LNCaP clone FGC (cell line): ENCODE data around the gene S100P.
"Not testable (repeated sequence)": the region's sequence is repeated elsewhere in the genome, so short reads cannot be mapped to it uniquely, and the experiment has no call there.

Source experiments
- DNase-seq: peaks from one replicate; pipeline ENCODE4 v3.0.0-alpha.2; 2011; ENCODE audit warnings: low read depth
- H3K4me3 ChIP-seq: 2 replicates; pipeline ENCODE4 v1.5.1; 2011; ENCODE audit warnings: mild to moderate bottlenecking, low read depth, low read length, control low read depth
- CTCF ChIP-seq: IDR thresholded peaks from 2 replicates; pipeline ENCODE4 v1.5.1; 2012; ENCODE audit warnings: mild to moderate bottlenecking; ENCODE audit not compliant: control insufficient read depth, insufficient read depth; ENCODE audit errors: extremely low read depth

S100P gene

GRCh38 chr4:6693231-6694176, at the start of gene S100P:
Gene S100P, plus strand, starts transcription at chr4:6693878. Its CDS starts 55 bp downstream, at chr4:6693933.
- TF ChIP-seq CTCF: no peak
- no peak within 1 kb of the TSS for H3K4me3 ChIP-seq
- DNase-seq: no peak

GRCh38 chr4:6644792-6645530, 48.7 kb upstream of the S100P start:
- H3K4me3 ChIP-seq: no peak overlapping the region
- DNase-seq: no peak
- TF ChIP-seq CTCF: no peak

- no peak for TF ChIP-seq CTCF
- no peak for DNase-seq
Measured at GRCh38 chr4:6647169-6647568, 46.5 kb upstream of the S100P start.

GRCh38 chr4:6647582-6648230, 46.0 kb upstream of the S100P start:
- H3K4me3 ChIP-seq: no peak overlapping the region
- no peak for DNase-seq
- TF ChIP-seq CTCF: no peak

More at GRCh38 chr4:6647169-6647568, 46.5 kb upstream of the S100P start:
- H3K4me3 ChIP-seq: no peak overlapping the region

DNA sequence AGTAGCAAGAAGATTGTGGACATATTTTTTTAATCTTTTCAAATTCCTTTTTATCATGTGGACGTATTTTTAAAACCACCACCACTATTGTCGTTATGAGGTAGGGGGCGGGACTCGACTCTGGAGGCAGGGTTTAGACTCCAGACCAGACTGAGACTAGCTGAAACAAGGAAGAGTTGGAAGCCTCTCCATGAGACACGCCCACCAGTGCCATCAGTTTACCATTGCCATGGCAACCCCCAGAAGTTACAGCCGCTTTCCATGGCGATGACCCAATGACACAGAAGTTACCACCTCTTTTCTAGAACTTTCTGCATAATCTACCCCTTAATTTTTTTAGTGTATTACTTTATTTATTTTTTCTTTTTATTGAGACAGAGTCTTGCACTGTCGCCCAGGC, 44.5 kb upstream of the S100P start:
- H3K4me3 ChIP-seq: no peak overlapping the region
- TF ChIP-seq CTCF: no peak
- no peak for DNase-seq

- not testable (repeated sequence) for H3K4me3 ChIP-seq, DNase-seq
Measured at GRCh38 chr4:6654211-6654610, 39.5 kb upstream of the S100P start.

DNA sequence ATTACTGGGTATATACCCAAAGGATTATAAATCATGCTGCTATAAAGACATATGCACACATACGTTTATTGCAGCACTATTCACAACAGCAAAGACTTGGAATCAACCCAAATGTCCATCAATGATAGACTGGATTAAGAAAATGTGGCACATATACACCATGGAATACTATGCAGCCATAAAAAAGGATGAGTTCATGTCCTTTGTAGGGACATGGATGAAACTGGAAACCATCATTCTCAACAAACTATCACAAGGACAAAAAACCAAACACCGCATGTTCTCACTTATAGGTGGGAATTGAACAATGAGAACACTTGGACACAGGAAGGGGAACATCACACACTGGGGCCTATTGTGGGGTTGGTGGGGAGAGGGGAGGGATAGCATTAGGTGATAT, 38.4 kb upstream of the S100P start:
- H3K4me3 ChIP-seq, DNase-seq: not testable (repeated sequence)
